GM23338 (cell line): ENCODE measurements around the gene NCKAP5. TPM values are rescaled to one million over a fixed set of nuclear protein-coding genes. Genes with fewer than 3 reads are reported as not detected.

ENCODE experiments used
- ATAC-seq: fragments of 200-7000 bp; cut with Tn5 transposase; 3 replicates; pipeline ENCODE4 v1.9.1; 2020
- DNase-seq: peaks from one replicate; pipeline ENCODE4 v3.0.0-alpha.2; 2015; ENCODE audit warnings: low spot score
- H2AFZ ChIP-seq: fragments of 200-600 bp; sonication (generic); 2 replicates; pipeline ENCODE4 v1.8.0; 2016; ENCODE audit warnings: antibody characterized with exemption, mild to moderate bottlenecking, moderate library complexity
- H3F3A ChIP-seq: fragments of 200-600 bp; sonication (generic); replicated peaks from 2 replicates; pipeline ENCODE4 v1.8.0; 2017; ENCODE audit warnings: antibody characterized with exemption, mixed run types, low read depth
- H3K27ac ChIP-seq: fragments of 200-600 bp; sonication (generic); 2 replicates; pipeline ENCODE4 v1.6.1; 2016; ENCODE audit warnings: low read depth
- H3K27me3 ChIP-seq: fragments of 200-600 bp; sonication (generic); 2 replicates; pipeline ENCODE4 v1.8.0; 2016; ENCODE audit warnings: mild to moderate bottlenecking, mixed run types, moderate library complexity; ENCODE audit not compliant: insufficient read depth
- H3K36me3 ChIP-seq: fragments of 200-600 bp; sonication (generic); 2 replicates; pipeline ENCODE4 v1.8.0; 2016; ENCODE audit warnings: mild to moderate bottlenecking; ENCODE audit not compliant: insufficient read depth
- H3K4me1 ChIP-seq: fragments of 200-600 bp; sonication (generic); 2 replicates; pipeline ENCODE4 v1.8.0; 2016; ENCODE audit warnings: mild to moderate bottlenecking, moderate library complexity; ENCODE audit not compliant: insufficient read depth
- H3K4me2 ChIP-seq: fragments of 200-600 bp; sonication (generic); 2 replicates; pipeline ENCODE4 v1.7.1; 2017; ENCODE audit warnings: mixed run types
- H3K4me3 ChIP-seq: fragments of 200-600 bp; sonication (generic); 2 replicates; pipeline ENCODE4 v1.6.1; 2016; ENCODE audit warnings: mixed run types
- H3K79me2 ChIP-seq: fragments of 200-600 bp; sonication (generic); replicated peaks from 2 replicates; pipeline ENCODE4 v1.8.0; 2017; ENCODE audit warnings: mild to moderate bottlenecking; ENCODE audit not compliant: insufficient read depth
- H3K9me2 ChIP-seq: fragments of 200-600 bp; sonication (generic); 2 replicates; pipeline ENCODE4 v1.8.0; 2017; ENCODE audit not compliant: insufficient read depth
- H4K20me1 ChIP-seq: fragments of 200-600 bp; sonication (generic); replicated peaks from 2 replicates; pipeline ENCODE4 v1.8.0; 2017; ENCODE audit warnings: mild to moderate bottlenecking; ENCODE audit not compliant: insufficient read depth
- H3K27ac Mint-ChIP-seq: 2 replicates; pipeline ENCODE4 v1.8.0; 2020; ENCODE audit warnings: inconsistent platforms, mild to moderate bottlenecking, moderate library complexity, mixed read lengths
- H3K27me3 Mint-ChIP-seq: 3 replicates; pipeline ENCODE4 v1.8.0; 2022; ENCODE audit warnings: low read depth, mild to moderate bottlenecking, moderate library complexity, mixed read lengths, inconsistent platforms; ENCODE audit not compliant: insufficient read depth, poor library complexity
- H3K36me3 Mint-ChIP-seq: 3 replicates; pipeline ENCODE4 v1.8.0; 2021; ENCODE audit warnings: low read depth, mild to moderate bottlenecking, inconsistent platforms, moderate library complexity, mixed read lengths
- H3K4me1 Mint-ChIP-seq: 3 replicates; pipeline ENCODE4 v1.8.0; 2020; ENCODE audit warnings: mild to moderate bottlenecking, inconsistent platforms, mixed read lengths
- H3K4me3 Mint-ChIP-seq: 3 replicates; pipeline ENCODE4 v1.8.0; 2021; ENCODE audit warnings: moderate library complexity, mild to moderate bottlenecking, inconsistent platforms, mixed read lengths
- H3K9me3 Mint-ChIP-seq: 3 replicates; pipeline ENCODE4 v1.8.0; 2020; ENCODE audit warnings: moderate library complexity, mild to moderate bottlenecking, inconsistent platforms, mixed read lengths
- CREB1 ChIP-seq: fragments of 250-450 bp; sonication (Bioruptor Pico); IDR thresholded peaks from 2 replicates; pipeline ENCODE4 v1.5.0; 2020; ENCODE audit warnings: low read depth, mild to moderate bottlenecking, moderate library complexity
- EZH2phosphoT487 ChIP-seq: fragments of 200-600 bp; sonication (generic); IDR thresholded peaks from one replicate; pipeline ENCODE4 v1.8.1; 2018; ENCODE audit warnings: antibody characterized with exemption; ENCODE audit not compliant: unreplicated experiment
- JUNB ChIP-seq: IDR thresholded peaks from one replicate; pipeline ENCODE4 v1.6.1; 2016; ENCODE audit warnings: antibody characterized with exemption; ENCODE audit not compliant: unreplicated experiment
- NANOG ChIP-seq: IDR thresholded peaks from 2 replicates; pipeline ENCODE4 v1.6.1; 2016; ENCODE audit warnings: antibody characterized with exemption, borderline replicate concordance
- POLR2AphosphoS5 ChIP-seq: IDR thresholded peaks from 2 replicates; pipeline ENCODE4 v1.6.1; 2016; ENCODE audit warnings: antibody characterized with exemption, low read depth
- ZNF114 ChIP-seq: fragments of 250-450 bp; sonication (Bioruptor Pico); IDR thresholded peaks from 2 replicates; pipeline ENCODE4 v1.5.0; 2020; ENCODE audit warnings: mild to moderate bottlenecking, moderate library complexity
- ZNF331 ChIP-seq: fragments of 250-450 bp; sonication (Bioruptor Pico); IDR thresholded peaks from 2 replicates; pipeline ENCODE4 v1.5.0; 2020; ENCODE audit warnings: low read depth, mild to moderate bottlenecking, moderate library complexity
- polyA plus RNA-seq: library from polyadenylated mRNA; unstranded; fragments of >200 nt; fragmentation: Nextera tagmentation; extraction: Ambion mirVana; gene quantifications from 2 replicates; pipeline ENCODE4 v1.2.1, GENCODE V29; 2016
- total RNA-seq: library from RNA; depleted of rRNA; stranded (reverse); fragments of >200 nt; shearing (Covaris generic); gene quantifications from 2 replicates; pipeline ENCODE4 v1.2.3, GENCODE V29; 2014
- TF ChIP-seq, protein P1 (sequence below): IDR thresholded peaks from one replicate; pipeline ENCODE4 v1.6.1; 2018; ENCODE audit warnings: antibody characterized with exemption; ENCODE audit not compliant: unreplicated experiment
- TF ChIP-seq, protein P2 (sequence below), 2 experiments: fragments of 200-600 bp in 1 of 2; sonication (generic) in 1 of 2; conservative IDR thresholded peaks; 2 replicates each; pipeline versions ENCODE4 v1.5.1 to v1.6.1; 2016 to 2017; ENCODE audit warnings: antibody characterized with exemption in 2 of 2, low read depth in 2 of 2, mild to moderate bottlenecking in 2 of 2, moderate library complexity in 1 of 2
- TF ChIP-seq, protein P3 (sequence below): IDR thresholded peaks from 2 replicates; pipeline ENCODE4 v1.6.1; 2016; ENCODE audit warnings: antibody characterized with exemption

Gene NCKAP5
- total and polyA plus RNA-seq, 2 experiments from 2014 or later, result 0.34 to 0.73 TPM

DNA sequence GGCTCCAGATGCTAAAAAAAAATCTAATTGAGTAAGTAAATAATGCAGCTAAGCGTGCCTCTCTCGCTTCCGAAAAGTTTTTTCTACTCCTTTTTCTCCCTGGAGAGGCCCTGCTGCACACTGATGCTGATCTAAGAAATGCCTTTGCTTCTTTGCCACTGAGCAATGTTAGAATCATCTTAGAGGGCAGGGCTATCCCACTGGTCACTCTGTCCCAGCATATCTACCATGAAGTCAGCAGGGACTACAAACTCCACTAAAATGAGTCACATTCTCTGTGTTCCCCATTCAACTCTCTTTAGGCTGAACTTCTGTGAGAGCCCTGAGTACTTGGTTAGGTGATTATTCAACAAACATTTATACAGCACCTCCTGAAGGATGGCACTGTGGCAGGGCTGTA is 770.7 kb downstream of the NCKAP5 start:
- no peak for ATAC-seq
- TF ChIP-seq, protein P1, sequence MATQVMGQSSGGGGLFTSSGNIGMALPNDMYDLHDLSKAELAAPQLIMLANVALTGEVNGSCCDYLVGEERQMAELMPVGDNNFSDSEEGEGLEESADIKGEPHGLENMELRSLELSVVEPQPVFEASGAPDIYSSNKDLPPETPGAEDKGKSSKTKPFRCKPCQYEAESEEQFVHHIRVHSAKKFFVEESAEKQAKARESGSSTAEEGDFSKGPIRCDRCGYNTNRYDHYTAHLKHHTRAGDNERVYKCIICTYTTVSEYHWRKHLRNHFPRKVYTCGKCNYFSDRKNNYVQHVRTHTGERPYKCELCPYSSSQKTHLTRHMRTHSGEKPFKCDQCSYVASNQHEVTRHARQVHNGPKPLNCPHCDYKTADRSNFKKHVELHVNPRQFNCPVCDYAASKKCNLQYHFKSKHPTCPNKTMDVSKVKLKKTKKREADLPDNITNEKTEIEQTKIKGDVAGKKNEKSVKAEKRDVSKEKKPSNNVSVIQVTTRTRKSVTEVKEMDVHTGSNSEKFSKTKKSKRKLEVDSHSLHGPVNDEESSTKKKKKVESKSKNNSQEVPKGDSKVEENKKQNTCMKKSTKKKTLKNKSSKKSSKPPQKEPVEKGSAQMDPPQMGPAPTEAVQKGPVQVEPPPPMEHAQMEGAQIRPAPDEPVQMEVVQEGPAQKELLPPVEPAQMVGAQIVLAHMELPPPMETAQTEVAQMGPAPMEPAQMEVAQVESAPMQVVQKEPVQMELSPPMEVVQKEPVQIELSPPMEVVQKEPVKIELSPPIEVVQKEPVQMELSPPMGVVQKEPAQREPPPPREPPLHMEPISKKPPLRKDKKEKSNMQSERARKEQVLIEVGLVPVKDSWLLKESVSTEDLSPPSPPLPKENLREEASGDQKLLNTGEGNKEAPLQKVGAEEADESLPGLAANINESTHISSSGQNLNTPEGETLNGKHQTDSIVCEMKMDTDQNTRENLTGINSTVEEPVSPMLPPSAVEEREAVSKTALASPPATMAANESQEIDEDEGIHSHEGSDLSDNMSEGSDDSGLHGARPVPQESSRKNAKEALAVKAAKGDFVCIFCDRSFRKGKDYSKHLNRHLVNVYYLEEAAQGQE, result no peak
- TF ChIP-seq ZNF331 (CRISPR knock-in tag) (no peak), NANOG (no peak), ZNF114 (no peak)
- H3K27ac Mint-ChIP-seq, result no peak overlapping the region

DNA sequence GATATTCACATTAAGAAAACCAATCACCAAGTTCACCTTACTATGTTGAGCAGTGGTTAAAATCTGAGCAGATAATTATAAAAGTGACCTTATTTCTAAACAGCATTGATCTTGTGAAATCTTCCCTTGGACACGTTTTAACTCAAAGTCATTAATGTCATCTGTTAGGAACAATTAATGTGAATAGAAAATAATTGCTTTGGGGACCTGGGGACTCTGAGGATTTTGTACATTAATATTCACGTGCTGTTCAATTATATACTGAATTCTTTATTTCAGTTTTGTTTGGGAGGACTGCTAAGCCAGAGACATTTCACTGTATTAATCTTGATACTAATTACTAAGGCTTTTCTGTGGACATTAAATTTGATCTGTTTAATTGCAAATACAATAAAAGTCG is 771.2 kb downstream of the NCKAP5 start:
- no peak overlapping the region for H3K27ac Mint-ChIP-seq
- Histone ChIP-seq H4K20me1 (no peaks in the 10 kb centered on the region), H3K4me3 (no peak overlapping the region), H3K36me3 (no peaks in the 10 kb centered on the region), H2AFZ (no peak overlapping the region), H3K9me2 (no peaks in the 10 kb centered on the region), H3F3A (no peaks in the 10 kb centered on the region), H3K4me2 (no peak overlapping the region), H3K4me1 (no peaks in the 10 kb centered on the region), H3K27me3 (no peaks in the 10 kb centered on the region), H3K27ac (no peak overlapping the region), H3K79me2 (no peaks in the 10 kb centered on the region)
- no peaks in the 10 kb centered on the region for H3K9me3 Mint-ChIP-seq
- H3K4me3 Mint-ChIP-seq, result no peak overlapping the region
- no peak for DNase-seq
- no peaks in the 10 kb centered on the region for H3K4me1 Mint-ChIP-seq
- H3K27me3 Mint-ChIP-seq, result peaks cover 5% of the 10 kb centered on the region
- no peak for ATAC-seq
- no peak for TF ChIP-seq ZNF114
- no peaks in the 10 kb centered on the region for H3K36me3 Mint-ChIP-seq

More for the DNA sequence above, 770.7 kb downstream of the NCKAP5 start:
- Histone ChIP-seq H3K36me3 (no peaks in the 10 kb centered on the region), H3K9me2 (no peaks in the 10 kb centered on the region), H3F3A (no peaks in the 10 kb centered on the region), H4K20me1 (no peaks in the 10 kb centered on the region), H2AFZ (0 out of 2 replicates have a peak overlapping the region, but pooled peaks have one; percentile 14), H3K4me3 (no peak overlapping the region), H3K27me3 (no peaks in the 10 kb centered on the region), H3K4me1 (no peaks in the 10 kb centered on the region), H3K27ac (no peak overlapping the region), H3K79me2 (no peaks in the 10 kb centered on the region), H3K4me2 (no peak overlapping the region)
- DNase-seq, result no peak
- Mint-ChIP-seq H3K36me3 (no peaks in the 10 kb centered on the region), H3K27me3 (peaks cover 5% of the 10 kb centered on the region), H3K4me3 (no peak overlapping the region), H3K4me1 (no peaks in the 10 kb centered on the region), H3K9me3 (no peaks in the 10 kb centered on the region)

DNA sequence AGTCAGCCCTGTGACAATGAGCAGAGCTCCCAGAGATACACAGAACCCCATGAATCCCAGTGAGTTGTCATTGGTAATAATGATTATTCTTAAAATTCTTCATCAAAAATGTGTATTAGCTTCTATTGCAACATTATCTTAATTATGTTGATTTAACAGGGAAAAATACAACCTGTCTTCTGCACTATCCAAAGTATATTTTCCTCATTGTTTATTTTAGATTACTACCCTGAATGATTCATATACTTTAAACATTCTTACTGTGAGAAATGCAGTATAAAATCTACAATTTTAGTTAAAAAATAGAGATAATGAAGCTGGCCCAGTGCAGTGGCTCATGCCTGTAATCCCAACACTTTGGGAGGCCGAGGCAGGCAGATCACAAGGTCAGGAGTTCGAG is 773.0 kb downstream of the NCKAP5 start:
- peaks cover 2% of the 10 kb centered on the region for H3K27me3 Mint-ChIP-seq
- H3K9me3 Mint-ChIP-seq, result no peaks in the 10 kb centered on the region
- H3K4me1 Mint-ChIP-seq, result no peaks in the 10 kb centered on the region
- H3K79me2 ChIP-seq, result no peaks in the 10 kb centered on the region
- H3K4me2 ChIP-seq, result no peak overlapping the region
- H3K27ac ChIP-seq, result no peak overlapping the region
- no peaks in the 10 kb centered on the region for H3K4me1 ChIP-seq
- H4K20me1 ChIP-seq, result no peaks in the 10 kb centered on the region
- no peaks in the 10 kb centered on the region for H3K27me3 ChIP-seq
- no peaks in the 10 kb centered on the region for H3K9me2 ChIP-seq
- H3K36me3 ChIP-seq, result no peaks in the 10 kb centered on the region
- H3K36me3 Mint-ChIP-seq, result no peaks in the 10 kb centered on the region
- no peak for DNase-seq
- no peaks in the 10 kb centered on the region for H3F3A ChIP-seq
- no peak overlapping the region for H3K27ac Mint-ChIP-seq
- ATAC-seq, result no peak
- H3K4me3 ChIP-seq, result no peak overlapping the region
- no peak overlapping the region for H2AFZ ChIP-seq
- no peak overlapping the region for H3K4me3 Mint-ChIP-seq
- TF ChIP-seq, protein P2, sequence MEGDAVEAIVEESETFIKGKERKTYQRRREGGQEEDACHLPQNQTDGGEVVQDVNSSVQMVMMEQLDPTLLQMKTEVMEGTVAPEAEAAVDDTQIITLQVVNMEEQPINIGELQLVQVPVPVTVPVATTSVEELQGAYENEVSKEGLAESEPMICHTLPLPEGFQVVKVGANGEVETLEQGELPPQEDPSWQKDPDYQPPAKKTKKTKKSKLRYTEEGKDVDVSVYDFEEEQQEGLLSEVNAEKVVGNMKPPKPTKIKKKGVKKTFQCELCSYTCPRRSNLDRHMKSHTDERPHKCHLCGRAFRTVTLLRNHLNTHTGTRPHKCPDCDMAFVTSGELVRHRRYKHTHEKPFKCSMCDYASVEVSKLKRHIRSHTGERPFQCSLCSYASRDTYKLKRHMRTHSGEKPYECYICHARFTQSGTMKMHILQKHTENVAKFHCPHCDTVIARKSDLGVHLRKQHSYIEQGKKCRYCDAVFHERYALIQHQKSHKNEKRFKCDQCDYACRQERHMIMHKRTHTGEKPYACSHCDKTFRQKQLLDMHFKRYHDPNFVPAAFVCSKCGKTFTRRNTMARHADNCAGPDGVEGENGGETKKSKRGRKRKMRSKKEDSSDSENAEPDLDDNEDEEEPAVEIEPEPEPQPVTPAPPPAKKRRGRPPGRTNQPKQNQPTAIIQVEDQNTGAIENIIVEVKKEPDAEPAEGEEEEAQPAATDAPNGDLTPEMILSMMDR (conservative IDR thresholded peaks at IDR 0.05; ENCODE audit: low read depth in 2 of 2), result no peak
- TF ChIP-seq EZH2phosphoT487 (no peak), ZNF114 (no peak), CREB1 (no peak), POLR2AphosphoS5 (no peak), JUNB (no peak)
- TF ChIP-seq, protein P3, sequence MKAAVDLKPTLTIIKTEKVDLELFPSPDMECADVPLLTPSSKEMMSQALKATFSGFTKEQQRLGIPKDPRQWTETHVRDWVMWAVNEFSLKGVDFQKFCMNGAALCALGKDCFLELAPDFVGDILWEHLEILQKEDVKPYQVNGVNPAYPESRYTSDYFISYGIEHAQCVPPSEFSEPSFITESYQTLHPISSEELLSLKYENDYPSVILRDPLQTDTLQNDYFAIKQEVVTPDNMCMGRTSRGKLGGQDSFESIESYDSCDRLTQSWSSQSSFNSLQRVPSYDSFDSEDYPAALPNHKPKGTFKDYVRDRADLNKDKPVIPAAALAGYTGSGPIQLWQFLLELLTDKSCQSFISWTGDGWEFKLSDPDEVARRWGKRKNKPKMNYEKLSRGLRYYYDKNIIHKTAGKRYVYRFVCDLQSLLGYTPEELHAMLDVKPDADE, result no peak
- TF ChIP-seq, protein P1, result no peak
